Measurements from ENCODE around the gene IL10RB.

The IL10RB gene

DNA sequence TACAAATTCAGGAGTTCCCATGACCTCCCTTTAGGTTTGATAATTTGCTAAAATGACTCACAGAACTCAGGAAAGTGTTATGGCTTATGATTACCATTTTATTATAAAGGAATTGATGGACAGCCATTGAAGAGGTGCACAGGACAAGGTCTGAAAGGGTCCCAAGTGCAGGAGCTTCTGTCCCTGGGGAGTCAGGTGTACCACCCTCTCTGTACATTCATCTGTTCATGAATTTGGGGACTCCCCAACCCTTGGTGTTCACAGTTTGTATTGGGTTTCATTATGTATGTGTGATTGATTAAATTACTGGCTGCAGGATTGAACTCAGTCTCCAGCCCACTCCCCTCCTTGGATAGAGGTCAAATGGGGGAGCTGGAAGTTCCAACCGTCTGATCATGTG lies 10.8 kb upstream of the IL10RB start:
- Histone ChIP-seq H3K27ac (ENCODE audit: low read depth, low read length) (no peak overlapping the region), H3K27me3 (ENCODE audit: control insufficient read depth, insufficient read depth, low read length) (no peaks in the 10 kb centered on the region), H3K9me3 (ENCODE audit: control insufficient read depth, insufficient read depth, low read depth, low read length) (no peaks in the 10 kb centered on the region; the same call in 1 of the 2 replicates), H3K36me3 (ENCODE audit: control insufficient read depth, insufficient read depth, low read length) (peaks cover 49% of the 10 kb centered on the region), H3K4me3 (ENCODE audit: low read depth, low read length) (no peak overlapping the region), H3K4me1 (ENCODE audit: control insufficient read depth, insufficient read depth, low read length) (no peaks in the 10 kb centered on the region), H3K9ac (ENCODE audit: low read length) (no peak overlapping the region)

DNA sequence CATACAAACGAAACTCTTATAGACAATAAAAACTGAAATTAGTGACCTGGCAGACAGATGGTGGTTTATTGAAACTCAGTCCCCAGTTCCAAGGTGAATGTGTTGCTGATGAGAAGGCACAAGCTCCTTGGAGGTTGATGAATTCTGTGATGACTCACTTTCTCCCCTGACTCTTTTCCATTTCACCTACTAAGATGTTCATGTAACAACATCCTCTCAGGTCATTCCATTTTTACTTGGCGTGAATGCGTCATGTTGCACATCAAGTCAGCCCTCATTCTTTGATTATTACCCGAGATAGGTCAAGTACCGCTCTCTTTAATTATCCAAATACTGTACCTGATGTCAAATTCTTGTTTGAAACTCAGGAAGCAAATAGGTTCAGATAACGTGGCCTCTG lies 10.1 kb upstream of the IL10RB start:
- H3K4me1 ChIP-seq (ENCODE audit: control insufficient read depth, insufficient read depth, low read length), result no peaks in the 10 kb centered on the region
- no peaks in the 10 kb centered on the region for H3K27me3 ChIP-seq (ENCODE audit: control insufficient read depth, insufficient read depth, low read length)
- no peaks in the 10 kb centered on the region; the same call in 1 of the 2 replicates for H3K9me3 ChIP-seq (ENCODE audit: control insufficient read depth, insufficient read depth, low read depth, low read length)
- no peak overlapping the region for H3K27ac ChIP-seq (ENCODE audit: low read depth, low read length)
- H3K9ac ChIP-seq (ENCODE audit: low read length), result no peak overlapping the region
- peaks cover 44% of the 10 kb centered on the region for H3K36me3 ChIP-seq (ENCODE audit: control insufficient read depth, insufficient read depth, low read length)
- no peak overlapping the region for H3K4me3 ChIP-seq (ENCODE audit: low read depth, low read length)

DNA sequence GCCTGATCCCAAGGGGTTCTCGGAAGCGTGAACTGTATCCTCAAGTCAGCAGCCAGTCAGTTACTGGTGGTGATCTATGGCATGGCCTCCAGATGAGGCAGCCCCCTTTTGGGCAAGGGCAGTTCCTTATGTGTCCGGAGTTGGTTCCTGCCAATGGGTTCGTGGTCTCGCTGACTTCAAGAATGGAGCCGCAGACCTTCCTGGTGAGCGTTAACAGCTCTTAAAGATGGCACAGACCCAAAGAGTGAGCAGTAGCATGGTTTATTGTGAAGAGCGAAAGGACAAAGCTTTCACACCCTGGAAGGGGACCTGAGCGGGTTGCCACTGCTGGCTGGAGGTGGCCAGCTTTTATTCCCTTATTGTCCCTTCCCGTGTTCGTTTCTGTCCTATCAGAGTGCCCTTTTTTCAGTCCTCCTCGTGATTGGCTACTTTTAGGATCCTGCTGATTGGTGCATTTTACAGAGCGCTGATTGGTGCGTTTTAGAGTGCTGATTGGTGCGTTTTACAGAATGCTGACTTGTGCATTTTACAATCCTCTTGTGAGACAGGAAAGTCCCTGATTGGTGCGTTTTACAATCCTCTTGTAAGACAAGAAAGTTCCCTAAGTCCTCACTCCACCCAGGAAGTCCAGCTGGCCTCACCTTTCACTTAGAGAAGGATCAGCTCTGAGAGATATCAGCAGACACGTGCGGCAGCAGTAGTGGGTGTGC lies 8.9 kb upstream of the IL10RB start:
- no peak overlapping the region for H3K9ac ChIP-seq (ENCODE audit: low read length)
- H3K36me3 ChIP-seq (ENCODE audit: control insufficient read depth, insufficient read depth, low read length), result peaks cover 43% of the 10 kb centered on the region
- H3K4me3 ChIP-seq (ENCODE audit: low read depth, low read length), result no peak overlapping the region
- H3K4me1 ChIP-seq (ENCODE audit: control insufficient read depth, insufficient read depth, low read length), result no peaks in the 10 kb centered on the region
- H3K27ac ChIP-seq (ENCODE audit: low read depth, low read length), result no peak overlapping the region
- no peaks in the 10 kb centered on the region for H3K27me3 ChIP-seq (ENCODE audit: control insufficient read depth, insufficient read depth, low read length)
- no peaks in the 10 kb centered on the region; the same call in 1 of the 2 replicates for H3K9me3 ChIP-seq (ENCODE audit: control insufficient read depth, insufficient read depth, low read depth, low read length)

DNA sequence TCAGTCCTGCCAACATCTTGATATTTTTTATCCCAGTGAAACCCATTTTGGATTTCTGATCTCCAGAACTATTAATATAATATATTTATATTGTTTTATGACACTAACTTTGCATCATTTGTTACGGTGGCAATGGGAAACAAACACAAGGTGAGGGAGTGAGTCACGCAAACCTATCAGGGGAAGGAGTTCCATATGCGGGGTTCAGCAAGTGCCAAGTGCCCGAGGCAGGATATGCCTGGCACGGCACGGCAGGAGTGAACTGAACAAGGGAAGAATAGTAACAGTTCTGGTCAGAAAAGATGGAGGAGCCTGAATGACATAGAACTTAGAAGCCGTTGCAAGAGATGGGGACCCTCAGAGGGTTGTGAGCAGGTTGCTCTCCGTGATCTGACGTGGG lies 7.7 kb upstream of the IL10RB start:
- H3K27ac ChIP-seq (ENCODE audit: low read depth, low read length), result no peak overlapping the region

DNA sequence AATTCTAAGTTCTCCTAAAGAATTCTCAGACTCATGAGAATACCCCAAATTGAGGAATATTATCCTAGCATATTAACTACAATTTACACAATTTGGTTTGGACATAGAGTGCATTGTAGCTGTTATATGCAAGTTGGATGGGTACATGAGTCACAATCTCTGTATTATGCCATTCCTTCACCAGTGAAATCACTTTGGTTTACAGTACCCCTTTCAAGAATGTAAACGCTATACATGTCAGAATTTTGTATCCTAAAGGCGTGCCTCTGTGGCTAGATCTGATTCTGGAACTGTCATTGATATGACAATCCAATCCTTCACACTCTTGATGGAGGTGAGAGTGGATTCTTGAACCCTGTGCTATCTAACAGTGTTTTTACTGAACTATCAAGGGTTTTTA lies 6.7 kb upstream of the IL10RB start:
- peaks cover 28% of the 10 kb centered on the region for H3K36me3 ChIP-seq (ENCODE audit: control insufficient read depth, insufficient read depth, low read length)
- H3K27ac ChIP-seq (ENCODE audit: low read depth, low read length), result no peak overlapping the region
- no peaks in the 10 kb centered on the region for H3K27me3 ChIP-seq (ENCODE audit: control insufficient read depth, insufficient read depth, low read length)
- no peaks in the 10 kb centered on the region; the same call in 1 of the 2 replicates for H3K9me3 ChIP-seq (ENCODE audit: control insufficient read depth, insufficient read depth, low read depth, low read length)
- no peak overlapping the region for H3K9ac ChIP-seq (ENCODE audit: low read length)
- no peak overlapping the region for H3K4me3 ChIP-seq (ENCODE audit: low read depth, low read length)
- peaks cover 5% of the 10 kb centered on the region for H3K4me1 ChIP-seq (ENCODE audit: control insufficient read depth, insufficient read depth, low read length)

More for the DNA sequence above, 7.7 kb upstream of the IL10RB start:
- Histone ChIP-seq H3K9me3 (ENCODE audit: control insufficient read depth, insufficient read depth, low read depth, low read length) (no peaks in the 10 kb centered on the region; the same call in 1 of the 2 replicates), H3K4me1 (ENCODE audit: control insufficient read depth, insufficient read depth, low read length) (no peaks in the 10 kb centered on the region), H3K4me3 (ENCODE audit: low read depth, low read length) (no peak overlapping the region), H3K9ac (ENCODE audit: low read length) (no peak overlapping the region), H3K27me3 (ENCODE audit: control insufficient read depth, insufficient read depth, low read length) (no peaks in the 10 kb centered on the region), H3K36me3 (ENCODE audit: control insufficient read depth, insufficient read depth, low read length) (peaks cover 33% of the 10 kb centered on the region)

DNA sequence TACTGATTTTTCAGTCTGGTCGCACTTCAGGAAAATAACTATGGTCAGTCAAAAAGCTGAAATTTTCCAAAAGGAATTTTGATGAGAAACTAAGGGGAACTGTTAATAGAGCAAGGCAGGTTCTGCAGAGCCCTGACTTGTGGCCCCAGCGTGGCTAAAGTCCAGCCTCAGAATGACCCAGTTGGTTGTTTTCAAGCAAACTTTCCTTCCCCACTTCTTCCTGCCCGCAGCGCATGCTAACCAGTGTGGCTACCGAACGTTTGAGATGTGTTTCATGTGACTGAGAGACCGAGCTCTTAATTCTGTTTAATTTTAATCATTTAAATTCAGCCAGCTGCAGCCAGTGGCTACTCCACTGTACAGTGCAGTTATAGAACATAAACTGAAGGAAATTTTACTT lies 6.2 kb upstream of the IL10RB start:
- Histone ChIP-seq H3K4me1 (ENCODE audit: control insufficient read depth, insufficient read depth, low read length) (peaks cover 6% of the 10 kb centered on the region), H3K9ac (ENCODE audit: low read length) (no peak overlapping the region), H3K4me3 (ENCODE audit: low read depth, low read length) (no peak overlapping the region), H3K27me3 (ENCODE audit: control insufficient read depth, insufficient read depth, low read length) (no peaks in the 10 kb centered on the region), H3K36me3 (ENCODE audit: control insufficient read depth, insufficient read depth, low read length) (peaks cover 23% of the 10 kb centered on the region), H3K27ac (ENCODE audit: low read depth, low read length) (no peak overlapping the region), H3K9me3 (ENCODE audit: control insufficient read depth, insufficient read depth, low read depth, low read length) (no peaks in the 10 kb centered on the region; the same call in 1 of the 2 replicates)

DNA sequence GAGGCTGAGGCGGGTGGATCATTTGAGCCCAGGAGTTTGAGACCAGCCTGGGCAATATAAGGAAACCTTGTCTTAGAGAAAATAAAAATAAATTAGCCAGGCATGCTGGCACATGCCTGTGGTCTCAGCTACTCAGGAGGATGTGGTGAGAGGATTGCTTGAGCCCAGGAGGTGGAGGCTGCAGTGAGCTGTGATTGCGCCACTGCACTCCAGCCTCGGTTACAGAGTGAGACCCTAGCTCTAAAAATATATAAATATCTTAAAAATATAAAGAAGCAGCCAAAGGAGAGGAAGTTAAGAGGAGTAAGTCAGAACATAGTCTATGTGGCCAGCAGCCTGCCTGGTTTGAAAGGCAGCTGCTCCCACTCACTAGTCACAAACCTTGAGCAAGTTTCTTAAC lies 4.5 kb upstream of the IL10RB start:
- Histone ChIP-seq H3K27ac (ENCODE audit: low read depth, low read length) (no peak overlapping the region), H3K4me1 (ENCODE audit: control insufficient read depth, insufficient read depth, low read length) (peaks cover 6% of the 10 kb centered on the region), H3K4me3 (ENCODE audit: low read depth, low read length) (no peak overlapping the region), H3K9me3 (ENCODE audit: control insufficient read depth, insufficient read depth, low read depth, low read length) (no peaks in the 10 kb centered on the region; the same call in 1 of the 2 replicates), H3K9ac (ENCODE audit: low read length) (no peak overlapping the region), H3K27me3 (ENCODE audit: control insufficient read depth, insufficient read depth, low read length) (peaks cover 6% of the 10 kb centered on the region; the same call in 1 of the 2 replicates), H3K36me3 (ENCODE audit: control insufficient read depth, insufficient read depth, low read length) (peaks cover 11% of the 10 kb centered on the region)

DNA sequence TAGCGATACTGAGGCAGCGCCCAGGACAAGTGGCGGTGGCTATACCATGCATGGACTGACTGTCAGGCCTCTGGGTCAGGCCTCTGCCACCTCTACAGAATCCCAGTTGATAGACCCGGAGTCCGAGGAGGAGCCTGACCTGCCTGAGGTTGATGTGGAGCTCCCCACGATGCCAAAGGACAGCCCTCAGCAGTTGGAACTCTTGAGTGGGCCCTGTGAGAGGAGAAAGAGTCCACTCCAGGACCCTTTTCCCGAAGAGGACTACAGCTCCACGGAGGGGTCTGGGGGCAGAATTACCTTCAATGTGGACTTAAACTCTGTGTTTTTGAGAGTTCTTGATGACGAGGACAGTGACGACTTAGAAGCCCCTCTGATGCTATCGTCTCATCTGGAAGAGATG lies 3.2 kb upstream of the IL10RB start:
- no peak overlapping the region for H3K9ac ChIP-seq (ENCODE audit: low read length)
- no peak overlapping the region for H3K27ac ChIP-seq (ENCODE audit: low read depth, low read length)
- no peaks in the 10 kb centered on the region; the same call in 1 of the 2 replicates for H3K9me3 ChIP-seq (ENCODE audit: control insufficient read depth, insufficient read depth, low read depth, low read length)
- peaks cover 11% of the 10 kb centered on the region for H3K4me1 ChIP-seq (ENCODE audit: control insufficient read depth, insufficient read depth, low read length)
- no peak overlapping the region for H3K4me3 ChIP-seq (ENCODE audit: low read depth, low read length)
- H3K27me3 ChIP-seq (ENCODE audit: control insufficient read depth, insufficient read depth, low read length), result peaks cover 6% of the 10 kb centered on the region; the same call in 1 of the 2 replicates
- peaks cover 4% of the 10 kb centered on the region; the same call in 1 of the 2 replicates for H3K36me3 ChIP-seq (ENCODE audit: control insufficient read depth, insufficient read depth, low read length)

DNA sequence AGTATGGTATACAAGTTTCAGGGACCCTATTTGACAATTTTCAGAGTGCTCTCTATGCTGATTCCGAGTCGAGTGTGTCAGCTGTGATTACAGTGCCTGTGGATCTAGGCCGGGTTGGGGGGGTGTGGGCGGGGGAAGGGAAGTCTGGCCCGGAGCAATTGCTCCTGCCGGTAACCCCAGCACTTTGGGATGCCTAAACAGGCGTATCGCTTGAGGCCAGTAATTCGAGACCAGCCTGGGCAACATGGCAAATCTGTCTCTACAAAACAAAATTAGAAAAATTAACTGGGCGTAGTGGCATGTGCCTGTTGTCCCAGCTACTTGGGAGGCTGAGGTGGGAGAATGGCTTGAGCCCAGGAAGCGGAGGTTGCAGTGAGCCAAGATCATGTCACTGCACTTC lies 1.6 kb upstream of the IL10RB start:
- H3K36me3 ChIP-seq (ENCODE audit: control insufficient read depth, insufficient read depth, low read length), result no peaks in the 10 kb centered on the region
- peaks cover 11% of the 10 kb centered on the region for H3K4me1 ChIP-seq (ENCODE audit: control insufficient read depth, insufficient read depth, low read length)
- H3K4me3 ChIP-seq (ENCODE audit: low read depth, low read length), result no peak overlapping the region
- H3K27me3 ChIP-seq (ENCODE audit: control insufficient read depth, insufficient read depth, low read length), result peaks cover 6% of the 10 kb centered on the region; the same call in 1 of the 2 replicates
- no peak overlapping the region for H3K27ac ChIP-seq (ENCODE audit: low read depth, low read length)
- H3K9ac ChIP-seq (ENCODE audit: low read length), result no peak overlapping the region
- H3K9me3 ChIP-seq (ENCODE audit: control insufficient read depth, insufficient read depth, low read depth, low read length), result no peaks in the 10 kb centered on the region

DNA sequence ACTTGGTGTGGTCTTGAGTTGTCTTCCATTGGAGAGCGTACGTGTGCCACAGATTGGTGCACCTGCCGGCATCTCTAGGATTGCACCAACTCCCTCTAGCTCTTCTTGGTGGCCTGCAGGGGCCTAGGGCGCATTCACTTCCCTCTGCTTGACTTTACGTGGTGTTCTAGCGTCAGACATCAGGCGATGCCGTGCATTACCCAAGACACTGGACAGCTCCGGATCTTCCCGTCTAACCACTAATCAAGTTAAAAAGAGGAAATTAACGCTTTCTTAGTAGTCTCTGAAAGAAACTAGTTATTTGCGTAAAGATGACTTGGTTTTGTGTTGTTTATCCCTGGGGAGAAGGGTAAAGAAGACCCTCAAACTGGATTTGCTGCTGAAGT lies 510 bp upstream of the IL10RB start:
- Histone ChIP-seq H3K9ac (ENCODE audit: low read length) (no peak overlapping the region), H3K4me1 (ENCODE audit: control insufficient read depth, insufficient read depth, low read length) (peaks cover 11% of the 10 kb centered on the region), H3K4me3 (ENCODE audit: low read depth, low read length) (peak overlapping the region; percentile 80), H3K9me3 (ENCODE audit: control insufficient read depth, insufficient read depth, low read depth, low read length) (no peaks in the 10 kb centered on the region), H3K36me3 (ENCODE audit: control insufficient read depth, insufficient read depth, low read length) (no peaks in the 10 kb centered on the region), H3K27me3 (ENCODE audit: control insufficient read depth, insufficient read depth, low read length) (peaks cover 6% of the 10 kb centered on the region; the same call in 1 of the 2 replicates), H3K27ac (ENCODE audit: low read depth, low read length) (no peak overlapping the region)

DNA sequence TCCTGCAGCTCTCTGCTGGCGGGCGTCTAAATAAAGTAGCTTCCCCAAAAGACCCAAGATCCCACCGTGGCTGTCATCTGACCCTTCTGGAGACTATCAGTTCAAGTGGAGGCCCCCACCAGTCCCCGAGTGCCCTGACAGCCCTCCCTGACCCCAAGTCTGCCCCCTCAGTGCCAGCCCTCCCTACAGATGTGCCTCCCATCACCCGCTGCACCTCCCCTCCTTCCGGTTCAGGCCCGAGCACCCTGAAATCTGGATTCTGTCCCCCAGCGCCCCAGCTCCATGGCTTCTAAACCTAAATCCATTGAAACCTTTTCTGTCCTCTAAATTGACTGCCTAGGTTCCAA lies 595 bp downstream of the IL10RB start:
- H3K36me3 ChIP-seq (ENCODE audit: control insufficient read depth, insufficient read depth, low read length), result no peaks in the 10 kb centered on the region
- peak overlapping the region; percentile 80 for H3K4me3 ChIP-seq (ENCODE audit: low read depth, low read length)
- H3K9me3 ChIP-seq (ENCODE audit: control insufficient read depth, insufficient read depth, low read depth, low read length), result no peaks in the 10 kb centered on the region
- H3K9ac ChIP-seq (ENCODE audit: low read length), result peak overlapping the region; percentile 48
- peaks cover 11% of the 10 kb centered on the region for H3K4me1 ChIP-seq (ENCODE audit: control insufficient read depth, insufficient read depth, low read length)
- peaks cover 6% of the 10 kb centered on the region; the same call in 1 of the 2 replicates for H3K27me3 ChIP-seq (ENCODE audit: control insufficient read depth, insufficient read depth, low read length)
- no peak overlapping the region for H3K27ac ChIP-seq (ENCODE audit: low read depth, low read length)

All from HUES6 (cell line).